Ishikawa (cell line): ENCODE data around the gene TECR.

Experiments used
- CEBPB ChIP-seq: IDR thresholded peaks from 2 replicates; pipeline ENCODE4 v1.6.1; 2012
- CREB1 ChIP-seq: IDR thresholded peaks from 2 replicates; pipeline ENCODE4 v1.6.1; 2012; ENCODE audit warnings: low read depth
- EGR1 ChIP-seq: IDR thresholded peaks from 2 replicates; pipeline ENCODE4 v1.6.1; 2012
- EP300 ChIP-seq: IDR thresholded peaks from 2 replicates; pipeline ENCODE4 v1.6.1; 2012; ENCODE audit warnings: borderline replicate concordance
- MAX ChIP-seq: IDR thresholded peaks from 2 replicates; pipeline ENCODE4 v1.6.1; 2012
- NFIC ChIP-seq: IDR thresholded peaks from 2 replicates; pipeline ENCODE4 v1.6.1; 2012
- RAD21 ChIP-seq: IDR thresholded peaks from 2 replicates; pipeline ENCODE4 v1.6.1; 2012; ENCODE audit warnings: low read depth
- REST ChIP-seq: IDR thresholded peaks from 2 replicates; pipeline ENCODE4 v1.6.1; 2012; ENCODE audit warnings: low read depth, mild to moderate bottlenecking
- TAF1 ChIP-seq: IDR thresholded peaks from 2 replicates; pipeline ENCODE4 v1.6.1; 2012; ENCODE audit warnings: low read depth, mild to moderate bottlenecking
- TCF12 ChIP-seq: IDR thresholded peaks from 2 replicates; pipeline ENCODE4 v1.6.1; 2012; ENCODE audit warnings: low read depth
- TEAD4 ChIP-seq: IDR thresholded peaks from 2 replicates; pipeline ENCODE4 v1.6.1; 2012
- USF1 ChIP-seq: IDR thresholded peaks from 2 replicates; pipeline ENCODE4 v1.6.1; 2012
- YY1 ChIP-seq: IDR thresholded peaks from 2 replicates; pipeline ENCODE4 v1.6.1; 2012; ENCODE audit warnings: low read depth
- ZBTB7A ChIP-seq: IDR thresholded peaks from 2 replicates; pipeline ENCODE4 v1.6.1; 2012; ENCODE audit warnings: low read depth

DNA sequence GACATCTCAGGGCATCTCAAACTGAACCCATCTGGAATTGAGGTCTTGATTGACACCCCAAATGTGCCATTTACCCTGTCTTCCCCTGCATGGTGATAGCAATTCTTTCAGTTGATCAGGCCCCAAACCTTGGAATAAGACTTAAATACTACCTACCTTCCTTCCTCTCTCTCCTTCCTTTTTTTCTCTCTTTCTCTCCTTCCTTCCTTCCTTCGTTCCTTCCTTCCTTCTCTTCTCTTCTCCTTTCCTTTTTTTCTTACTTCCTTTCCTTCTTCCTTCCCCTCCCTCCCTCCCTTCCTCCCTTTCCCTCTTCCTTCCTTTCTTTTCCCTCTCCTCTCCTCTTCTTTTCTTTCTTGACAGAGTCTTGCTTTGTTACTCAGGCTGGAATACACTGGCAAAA, 26.1 kb upstream of the TECR start:
- no peak for TF ChIP-seq NFIC
- no peak for TF ChIP-seq TAF1
- TF ChIP-seq MAX: no peak
- no peak for TF ChIP-seq REST
- TF ChIP-seq TCF12: no peak
- TF ChIP-seq EP300: no peak
- TF ChIP-seq EGR1: no peak
- no peak for TF ChIP-seq YY1
- no peak for TF ChIP-seq RAD21
- no peak for TF ChIP-seq CREB1
- no peak for TF ChIP-seq TEAD4
- no peak for TF ChIP-seq ZBTB7A
- TF ChIP-seq CEBPB: no peak
- TF ChIP-seq USF1: no peak
